Right lobe of liver (tissue), 6 donors: ENCODE measurements around the gene CLASP2. TPM values are rescaled to one million over a fixed set of nuclear protein-coding genes. Genes with fewer than 3 reads are reported as not detected.

Experiments
- ATAC-seq, 4 donors: fragments of 200-7000 bp; cut with Tn5 transposase; one replicate each; pipeline ENCODE4 v1.9.1; 2020; ENCODE audit warnings: mild to moderate bottlenecking in 4 of 4, moderate library complexity in 4 of 4
- DNase-seq, 3 donors: peaks; one replicate each; pipeline ENCODE4 v3.0.0-alpha.2; 2020
- H3K27ac ChIP-seq, 3 donors: fragments of 200-600 bp; one replicate each; pipeline ENCODE4 v1.8.0; 2022
- H3K27me3 ChIP-seq, 2 donors: fragments of 200-600 bp; one replicate each; pipeline ENCODE4 v1.8.0; 2022
- H3K36me3 ChIP-seq, 4 donors: fragments of 200-600 bp; sonication (generic) in 1 of 4; one replicate each; pipeline versions ENCODE4 v1.5.1 to v1.8.0; 2017 to 2022; ENCODE audit warnings: control low read depth in 1 of 4
- H3K4me1 ChIP-seq, 4 donors: fragments of 200-600 bp; sonication (generic) in 1 of 4; one replicate each; pipeline versions ENCODE4 v1.5.1 to v1.8.0; 2017 to 2022; ENCODE audit warnings: control low read depth in 1 of 4
- H3K4me3 ChIP-seq, 3 donors: fragments of 200-600 bp; one replicate each; pipeline ENCODE4 v1.8.0; 2022
- H3K9me3 ChIP-seq, 4 donors: fragments of 200-600 bp; sonication (generic) in 1 of 4; one replicate each; pipeline versions ENCODE4 v1.5.1 to v1.8.0; 2017 to 2022; ENCODE audit warnings: control low read depth in 1 of 4
- POLR2A ChIP-seq: fragments of 450-650 bp; IDR thresholded peaks from one replicate; pipeline ENCODE4 v1.6.1; 2017; ENCODE audit warnings: antibody characterized with exemption, mild to moderate bottlenecking
- WGBS: methylation state at CpG from one replicate; pipeline ENCODE4 v1.1.6; 2018; ENCODE audit warnings: low coverage, low lambda C conversion rate; ENCODE audit not compliant: insufficient coverage; ENCODE audit errors: missing lambda C conversion rate; 5-methylcytosine and 5-hydroxymethylcytosine counted together
- intact Hi-C, 2 donors: fragments of 100-400 bp; cut with DNase I; formaldehyde crosslinking; loops; one replicate each; pipeline versions ENCODE4 v1.11.2 to v1.14.1; 2022
- total RNA-seq, 6 experiments: library from RNA; depleted of rRNA in 2 of 6; stranded (reverse); fragments of >200 nt in 2 of 6; fragmentation: NEBNext Ultra II Directional in 3 of 6; extraction: Animal tissue kit (Norgen Biotek cat#: 25700) in 3 of 6; gene quantifications; one replicate each; pipeline versions ENCODE4 v1.1.0 to v1.2.4, GENCODE V29; 2016 to 2023
- TF ChIP-seq, protein P1 (sequence below), 4 donors: fragments of 200-600 bp in 3 of 4; fragments of 450-650 bp in 1 of 4; IDR thresholded peaks; one replicate each; pipeline versions ENCODE4 v1.5.1 to v1.8.0; 2016 to 2022; ENCODE audit warnings: antibody characterized with exemption in 4 of 4, mild to moderate bottlenecking in 2 of 4
- donor health status: DM: no; HTN: yes; CAD: no.
- donor health status: DM: no; HTN: no; CAD: no.
- donor health status: DM: no; HTN: no; CAD: no.
- donor health status: DM: no; HTN: yes; CAD: no.
- donor health status: DM: no; HTN: yes; CAD: no.

CLASP2 gene
- total RNA-seq, 6 experiments from 2014 or later: 15.0 to 19.2 (median 16.5) TPM

GRCh38 chr3:33750211-33750548 lies 32.1 kb upstream of the CLASP2 start:
- Histone ChIP-seq H3K4me3 (no peak overlapping the region), H3K4me1 (no peaks in the 10 kb centered on the region), H3K9me3 (no peaks in the 10 kb centered on the region), H3K36me3 (no peaks in the 10 kb centered on the region), H3K27me3 (no peaks in the 10 kb centered on the region), H3K27ac (no peak overlapping the region)
- WGBS: 58% methylated on average over 3 of the region's 3 CpGs
- ATAC-seq (no peak), DNase-seq (no peak)
- intact Hi-C loops: no loop called here
- no peak for TF ChIP-seq POLR2A
- TF ChIP-seq, protein P1, sequence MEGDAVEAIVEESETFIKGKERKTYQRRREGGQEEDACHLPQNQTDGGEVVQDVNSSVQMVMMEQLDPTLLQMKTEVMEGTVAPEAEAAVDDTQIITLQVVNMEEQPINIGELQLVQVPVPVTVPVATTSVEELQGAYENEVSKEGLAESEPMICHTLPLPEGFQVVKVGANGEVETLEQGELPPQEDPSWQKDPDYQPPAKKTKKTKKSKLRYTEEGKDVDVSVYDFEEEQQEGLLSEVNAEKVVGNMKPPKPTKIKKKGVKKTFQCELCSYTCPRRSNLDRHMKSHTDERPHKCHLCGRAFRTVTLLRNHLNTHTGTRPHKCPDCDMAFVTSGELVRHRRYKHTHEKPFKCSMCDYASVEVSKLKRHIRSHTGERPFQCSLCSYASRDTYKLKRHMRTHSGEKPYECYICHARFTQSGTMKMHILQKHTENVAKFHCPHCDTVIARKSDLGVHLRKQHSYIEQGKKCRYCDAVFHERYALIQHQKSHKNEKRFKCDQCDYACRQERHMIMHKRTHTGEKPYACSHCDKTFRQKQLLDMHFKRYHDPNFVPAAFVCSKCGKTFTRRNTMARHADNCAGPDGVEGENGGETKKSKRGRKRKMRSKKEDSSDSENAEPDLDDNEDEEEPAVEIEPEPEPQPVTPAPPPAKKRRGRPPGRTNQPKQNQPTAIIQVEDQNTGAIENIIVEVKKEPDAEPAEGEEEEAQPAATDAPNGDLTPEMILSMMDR (IDR thresholded peaks at IDR 0.05): no peak

DNA sequence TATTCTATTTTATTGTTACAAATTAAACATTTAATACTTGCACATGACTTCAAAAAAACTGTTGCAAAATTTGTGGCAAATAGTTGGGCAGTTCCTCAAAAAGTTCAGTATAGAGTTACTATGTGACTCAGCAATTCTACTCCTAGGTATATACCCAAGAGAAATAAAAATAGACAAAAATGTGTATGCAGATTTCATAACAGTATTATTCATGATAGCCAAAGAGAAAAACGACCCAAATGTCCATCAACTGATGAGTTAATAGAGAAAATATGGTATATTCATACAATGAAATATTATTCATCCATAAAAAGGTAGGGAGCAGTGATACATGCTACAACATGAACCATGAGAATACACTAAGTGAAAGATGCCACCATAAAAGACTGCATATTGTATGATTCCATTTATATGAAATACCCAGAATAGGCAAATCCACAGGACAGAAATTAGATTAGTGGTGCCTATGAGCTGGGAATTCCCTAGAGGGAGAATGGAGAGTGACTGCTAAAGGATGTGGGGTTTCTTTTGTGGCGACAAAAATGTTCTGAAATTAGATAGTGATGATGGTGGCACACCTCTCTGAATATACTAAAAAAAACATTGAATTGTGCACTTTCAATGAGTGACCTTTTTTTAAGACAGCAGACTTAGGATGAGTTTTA lies 31.6 kb upstream of the CLASP2 start:
- Histone ChIP-seq H3K4me3 (no peak overlapping the region), H3K27me3 (no peaks in the 10 kb centered on the region), H3K36me3 (no peaks in the 10 kb centered on the region), H3K4me1 (no peaks in the 10 kb centered on the region), H3K9me3 (no peaks in the 10 kb centered on the region), H3K27ac (no peak overlapping the region)
- no peak for ATAC-seq
- WGBS: 13% methylated on average over 2 of the region's 2 CpGs
- intact Hi-C loops: no loop called here
- no peak for DNase-seq
- TF ChIP-seq, protein P1 (IDR thresholded peaks at IDR 0.05): no peak
- no peak for TF ChIP-seq POLR2A

GRCh38 chr3:33746416-33747116 lies 28.5 kb upstream of the CLASP2 start:
- intact Hi-C loops: no loop called here
- no peaks in the 10 kb centered on the region for H3K36me3 ChIP-seq
- DNase-seq (no peak), ATAC-seq (no peak)
- TF ChIP-seq, protein P1 (IDR thresholded peaks at IDR 0.05): no peak
- TF ChIP-seq POLR2A: no peak
- no peaks in the 10 kb centered on the region for H3K27me3 ChIP-seq
- H3K4me1 ChIP-seq: no peaks in the 10 kb centered on the region
- no peak overlapping the region for H3K4me3 ChIP-seq
- no peaks in the 10 kb centered on the region for H3K9me3 ChIP-seq
- H3K27ac ChIP-seq: no peak overlapping the region
- WGBS: 55% methylated on average over 7 of the region's 7 CpGs

DNA sequence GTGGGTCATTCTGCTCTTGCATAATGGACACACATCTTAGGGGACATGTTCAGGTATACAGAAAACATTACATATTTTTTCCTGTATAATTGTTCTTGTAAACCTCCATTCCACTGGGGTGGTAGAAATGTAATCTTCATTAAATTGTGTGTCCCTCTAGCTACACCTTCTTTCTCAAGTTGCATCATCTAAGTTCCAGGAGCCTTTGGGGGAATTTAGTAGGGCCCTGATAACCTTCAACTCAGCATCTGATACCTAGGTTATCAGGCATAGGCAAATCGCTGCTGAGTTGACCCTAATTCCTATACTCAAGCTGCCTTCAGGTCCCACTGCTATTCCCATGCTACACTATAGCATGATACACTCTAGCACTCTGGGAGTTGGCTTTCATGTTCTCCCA lies 19.1 kb upstream of the CLASP2 start:
- DNase-seq (no peak), ATAC-seq (no peak)
- Histone ChIP-seq H3K4me3 (no peak overlapping the region), H3K9me3 (no peaks in the 10 kb centered on the region), H3K36me3 (no peaks in the 10 kb centered on the region), H3K27me3 (no peaks in the 10 kb centered on the region), H3K4me1 (no peaks in the 10 kb centered on the region), H3K27ac (no peak overlapping the region)
- intact Hi-C loops: no loop called here
- TF ChIP-seq, protein P1 (IDR thresholded peaks at IDR 0.05): no peak
- no peak for TF ChIP-seq POLR2A
- 71% methylated on average over 1 of the region's 1 CpG for WGBS
